LNCaP clone FGC (cell line): Measurements from ENCODE around the gene TNFRSF25.

Experiments
- DNase-seq: peaks from one replicate; pipeline ENCODE4 v3.0.0-alpha.2; 2011; ENCODE audit warnings: low read depth
- H3K4me3 ChIP-seq: 2 replicates; pipeline ENCODE4 v1.5.1; 2011; ENCODE audit warnings: mild to moderate bottlenecking, low read depth, low read length, control low read depth
- TF ChIP-seq, protein P1 (sequence below): IDR thresholded peaks from 2 replicates; pipeline ENCODE4 v1.5.1; 2012; ENCODE audit warnings: mild to moderate bottlenecking; ENCODE audit not compliant: control insufficient read depth, insufficient read depth; ENCODE audit errors: extremely low read depth

The TNFRSF25 gene

DNA sequence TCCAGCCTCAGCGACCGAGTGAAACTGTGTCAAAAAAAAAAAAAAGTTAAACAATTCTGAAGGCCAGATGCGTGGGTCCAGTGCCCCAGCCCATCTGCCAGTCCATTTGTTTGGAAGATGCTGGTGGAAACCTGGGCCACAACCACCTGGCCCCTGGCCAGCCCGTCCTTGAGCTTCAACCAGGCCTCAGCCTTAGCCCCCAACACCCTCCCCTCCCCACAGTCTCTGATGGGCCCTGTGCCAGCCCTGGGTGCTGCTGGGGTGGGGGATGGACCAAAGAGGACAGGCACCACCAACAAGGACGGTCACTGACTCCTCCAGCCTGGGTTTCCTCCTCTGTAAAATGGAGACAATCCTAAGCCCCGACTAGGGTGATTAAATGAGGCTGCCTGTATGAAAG, 45.1 kb upstream of the TNFRSF25 start:
- H3K4me3 ChIP-seq = no peak overlapping the region
- DNase-seq = no peak
- TF ChIP-seq, protein P1, sequence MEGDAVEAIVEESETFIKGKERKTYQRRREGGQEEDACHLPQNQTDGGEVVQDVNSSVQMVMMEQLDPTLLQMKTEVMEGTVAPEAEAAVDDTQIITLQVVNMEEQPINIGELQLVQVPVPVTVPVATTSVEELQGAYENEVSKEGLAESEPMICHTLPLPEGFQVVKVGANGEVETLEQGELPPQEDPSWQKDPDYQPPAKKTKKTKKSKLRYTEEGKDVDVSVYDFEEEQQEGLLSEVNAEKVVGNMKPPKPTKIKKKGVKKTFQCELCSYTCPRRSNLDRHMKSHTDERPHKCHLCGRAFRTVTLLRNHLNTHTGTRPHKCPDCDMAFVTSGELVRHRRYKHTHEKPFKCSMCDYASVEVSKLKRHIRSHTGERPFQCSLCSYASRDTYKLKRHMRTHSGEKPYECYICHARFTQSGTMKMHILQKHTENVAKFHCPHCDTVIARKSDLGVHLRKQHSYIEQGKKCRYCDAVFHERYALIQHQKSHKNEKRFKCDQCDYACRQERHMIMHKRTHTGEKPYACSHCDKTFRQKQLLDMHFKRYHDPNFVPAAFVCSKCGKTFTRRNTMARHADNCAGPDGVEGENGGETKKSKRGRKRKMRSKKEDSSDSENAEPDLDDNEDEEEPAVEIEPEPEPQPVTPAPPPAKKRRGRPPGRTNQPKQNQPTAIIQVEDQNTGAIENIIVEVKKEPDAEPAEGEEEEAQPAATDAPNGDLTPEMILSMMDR = no peak

DNA sequence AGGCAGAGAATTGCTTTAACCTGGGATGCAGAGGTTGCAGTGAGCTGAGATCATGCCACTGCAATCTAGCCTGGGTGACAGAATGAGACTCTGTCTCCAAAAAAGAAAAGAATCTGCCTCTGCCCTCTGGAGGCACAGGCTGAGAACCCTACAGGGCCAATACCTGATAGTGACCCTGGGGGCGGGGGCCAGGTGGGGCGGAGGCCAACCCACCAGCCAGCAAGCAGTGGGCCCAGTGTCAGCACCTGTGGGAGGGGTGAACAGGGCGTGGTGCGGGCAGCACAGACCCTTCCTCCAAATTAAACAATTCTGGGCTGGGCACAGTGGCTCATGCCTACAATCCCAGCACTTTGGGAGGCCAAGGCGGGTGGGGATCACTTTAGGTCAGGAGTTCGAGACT, 44.5 kb upstream of the TNFRSF25 start:
- no peak for DNase-seq
- TF ChIP-seq, protein P1 = no peak
- no peak overlapping the region for H3K4me3 ChIP-seq

DNA sequence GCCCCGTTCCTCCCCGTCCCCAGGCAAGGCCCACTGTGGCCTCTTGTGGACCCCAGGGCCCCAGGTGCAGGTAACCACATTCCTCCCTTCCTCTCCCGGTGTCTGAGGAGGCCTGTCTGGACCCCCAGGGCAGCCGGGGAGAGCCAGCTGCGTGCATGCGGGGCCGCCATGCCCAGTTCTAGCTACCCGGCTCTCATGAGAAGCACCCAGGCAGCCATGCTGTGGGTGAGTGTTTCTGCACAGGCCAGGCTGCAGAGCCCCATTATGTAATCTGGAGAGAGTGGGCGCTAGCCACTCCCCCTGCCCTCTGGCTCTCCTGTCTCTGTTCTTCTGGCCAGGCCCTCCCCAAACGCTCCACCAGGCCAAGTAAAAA, 43.9 kb upstream of the TNFRSF25 start:
- TF ChIP-seq, protein P1 = no peak
- no peak for DNase-seq
- H3K4me3 ChIP-seq = no peak overlapping the region

DNA sequence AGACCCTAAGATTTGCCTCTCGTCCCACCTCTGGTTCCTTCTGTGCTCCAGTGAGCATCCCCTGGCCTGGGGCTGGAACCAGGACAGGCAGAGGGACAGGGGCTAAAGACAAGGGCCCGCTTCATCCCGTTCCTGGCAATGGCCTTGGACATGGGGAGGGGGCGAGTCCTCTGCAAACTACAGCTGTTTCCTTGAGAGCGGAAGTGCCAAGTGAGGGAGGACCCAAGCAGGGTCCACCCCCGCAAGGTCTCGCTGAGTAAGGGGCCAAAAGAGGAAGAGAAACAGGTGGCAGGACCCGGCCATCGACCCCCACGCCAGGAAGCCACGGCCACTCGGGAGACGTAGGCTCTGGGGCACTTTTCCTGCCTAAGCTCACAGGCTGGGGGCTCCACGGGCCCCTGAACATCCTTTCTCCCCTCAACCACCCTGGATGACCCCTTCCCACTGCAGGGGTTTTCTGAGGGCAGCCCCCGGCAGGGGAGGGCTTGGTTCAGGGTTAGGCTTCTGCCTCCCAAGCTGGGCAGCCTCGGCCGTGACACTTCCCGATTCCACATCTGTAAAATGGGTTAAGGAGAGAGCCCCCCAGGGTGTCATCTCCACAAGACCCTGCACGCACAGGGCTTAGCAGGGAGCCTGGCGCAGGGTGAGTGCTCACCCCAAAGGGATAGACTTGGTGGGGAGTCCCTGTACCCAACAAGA, 43.4 kb upstream of the TNFRSF25 start:
- no peak for DNase-seq
- TF ChIP-seq, protein P1 = no peak
- H3K4me3 ChIP-seq = no peak overlapping the region

DNA sequence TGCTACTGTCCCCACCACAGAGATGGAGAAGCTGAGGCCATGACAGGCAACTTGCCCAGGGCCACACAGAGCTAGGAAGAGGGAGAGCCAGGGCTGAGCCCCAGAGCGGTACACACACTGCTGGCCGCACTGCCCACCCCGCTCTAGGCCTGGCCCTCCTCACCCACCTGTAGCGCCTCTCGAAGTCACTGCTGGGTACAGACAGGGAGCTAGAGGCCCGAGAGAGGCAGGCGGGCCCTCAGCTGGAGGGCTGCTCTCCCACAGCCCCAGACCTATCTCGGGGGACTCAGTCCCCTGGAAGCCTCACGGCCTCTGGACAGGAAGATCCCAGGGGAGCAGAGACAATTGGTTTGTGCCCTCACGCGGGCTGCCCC, 42.8 kb upstream of the TNFRSF25 start:
- TF ChIP-seq, protein P1 = no peak
- H3K4me3 ChIP-seq = no peak overlapping the region
- DNase-seq = no peak

DNA sequence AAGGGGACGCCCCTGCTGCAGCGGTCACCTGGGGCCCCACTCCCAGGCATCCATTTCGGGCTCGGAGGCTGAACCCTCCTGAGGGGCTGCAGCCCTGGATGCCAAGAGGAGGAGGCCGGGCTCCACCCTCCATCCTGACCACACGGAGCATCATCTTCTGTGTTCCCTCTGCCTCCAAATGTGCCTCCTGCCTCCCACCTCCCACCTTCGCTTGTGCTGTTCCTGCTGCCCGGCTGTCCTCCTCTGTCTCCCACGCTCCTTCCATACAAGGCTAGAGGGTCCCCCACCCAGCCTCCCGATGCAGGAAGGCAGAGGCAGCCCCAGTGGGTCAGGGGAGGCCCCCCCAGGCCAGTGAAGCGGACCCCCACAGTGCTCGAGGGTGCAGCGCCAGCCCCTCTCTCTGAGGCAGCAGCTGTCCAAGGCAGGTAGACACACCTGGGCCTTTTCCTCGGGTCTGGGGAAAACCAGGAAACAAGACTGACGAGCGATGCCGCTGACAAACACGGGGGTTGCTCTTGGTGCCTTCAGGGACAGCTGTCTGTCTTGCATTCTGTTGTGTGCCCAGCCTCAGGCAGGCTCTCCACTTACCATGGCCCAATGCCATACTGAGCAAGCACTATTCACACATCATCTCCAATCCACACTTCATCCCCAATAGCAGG, 42.3 kb upstream of the TNFRSF25 start:
- H3K4me3 ChIP-seq = no peak overlapping the region
- TF ChIP-seq, protein P1 = no peak
- DNase-seq = no peak
